ENCODE data around the gene LRRFIP1.

GRCh38 chr2:237734905-237735623 is 107.7 kb downstream of the LRRFIP1 start:
- TF ChIP-seq CTCF (IDR thresholded peaks at IDR 0.05) = no peak
- TF ChIP-seq POLR2A (IDR thresholded peaks at IDR 0.05) = no peak
